Measurements from ENCODE around the gene FOXN1. TPM values are rescaled to one million over a fixed set of nuclear protein-coding genes. Genes with fewer than 3 reads are reported as not detected.

Gene FOXN1
- total and polyA plus RNA-seq, 7 experiments from 2014 or later: not detected

- intact Hi-C loops (cut with micrococcal nuclease): loop anchor here in 1 of 2 donors (5.0 kb wide), 2 partner anchors 182 to 512 kb away; partner anchors contain the start of genes NLK, SARM1 and VTN
- H3K27me3 Mint-ChIP-seq: no peaks in the 10 kb centered on the region
- DNase-seq: no peak
- no peak for ATAC-seq
- H3K27ac Mint-ChIP-seq: peak overlapping the region in 5 of 9 donors; percentile 12 to 70 (median 68)
- Histone ChIP-seq H3K4me3 (ENCODE audit: low read length) (no peak overlapping the region), H3K36me3 (ENCODE audit: control insufficient read depth in 2 of 3, insufficient read depth in 3 of 3, low read length in 3 of 3) (peaks cover 17 to 63% (median 23%) of the 10 kb centered on the region in 3 experiments), H3K4me1 (ENCODE audit: control insufficient read depth in 2 of 2, insufficient read depth in 2 of 2, low read length in 2 of 2) (peaks cover 21 to 25% of the 10 kb centered on the region in 2 donors), H3K9me3 (ENCODE audit: control insufficient read depth in 2 of 3, low read length in 3 of 3) (no peaks in the 10 kb centered on the region), H3K27me3 (ENCODE audit: control insufficient read depth in 2 of 2, insufficient read depth in 2 of 2, low read length in 2 of 2) (no peaks in the 10 kb centered on the region), H3K27ac (ENCODE audit: low read depth, low read length) (no peak overlapping the region)
- CTCF ChIA-PET: no interaction called here
- H3K36me3 Mint-ChIP-seq: peaks cover 18 to 42% (median 33%) of the 10 kb centered on the region in 5 donors
- POLR2A ChIA-PET: interaction anchor here (10.1 kb wide), 1 partner anchor 16 kb away, joined by 102 read pairs; the partner anchor contains the start of gene PIGS
- peaks cover 21 to 42% (median 32%) of the 10 kb centered on the region in 7 donors for H3K4me1 Mint-ChIP-seq
- H3K4me3 Mint-ChIP-seq: no peak overlapping the region
- H3K9me3 Mint-ChIP-seq: no peaks in the 10 kb centered on the region
Measured at GRCh38 chr17:28554565-28554964, 48.4 kb downstream of the FOXN1 start.

GRCh38 chr17:28555022-28555421, 48.9 kb downstream of the FOXN1 start:
- H3K4me3 ChIP-seq (ENCODE audit: low read length): no peak overlapping the region
- H3K9me3 ChIP-seq (ENCODE audit: control insufficient read depth in 2 of 3, low read length in 3 of 3): no peaks in the 10 kb centered on the region
- ATAC-seq: no peak
- no peaks in the 10 kb centered on the region for H3K9me3 Mint-ChIP-seq
- peaks cover 17 to 68% (median 23%) of the 10 kb centered on the region in 3 experiments for H3K36me3 ChIP-seq (ENCODE audit: control insufficient read depth in 2 of 3, insufficient read depth in 3 of 3, low read length in 3 of 3)
- H3K4me1 ChIP-seq (ENCODE audit: control insufficient read depth in 2 of 2, insufficient read depth in 2 of 2, low read length in 2 of 2): peaks cover 16 to 20% of the 10 kb centered on the region in 2 donors
- peaks cover 16 to 38% (median 28%) of the 10 kb centered on the region in 7 donors for H3K4me1 Mint-ChIP-seq
- peaks cover 22 to 46% (median 35%) of the 10 kb centered on the region in 5 donors for H3K36me3 Mint-ChIP-seq
- ChIA-PET CTCF (no interaction called here), POLR2A (interaction anchor here (10.1 kb wide), 1 partner anchor 15 kb away, joined by 102 read pairs; the partner anchor contains the start of gene PIGS)
- no peak overlapping the region for H3K4me3 Mint-ChIP-seq
- H3K27me3 ChIP-seq (ENCODE audit: control insufficient read depth in 2 of 2, insufficient read depth in 2 of 2, low read length in 2 of 2): no peaks in the 10 kb centered on the region
- DNase-seq: no peak
- no peaks in the 10 kb centered on the region for H3K27me3 Mint-ChIP-seq
- peak overlapping the region in 1 of 9 donors; percentile 37 for H3K27ac Mint-ChIP-seq
- intact Hi-C loops (cut with micrococcal nuclease): no loop called here
- no peak overlapping the region for H3K27ac ChIP-seq (ENCODE audit: low read depth, low read length)

GRCh38 chr17:28563475-28563874, 57.3 kb downstream of the FOXN1 start:
- H3K9me3 Mint-ChIP-seq: no peaks in the 10 kb centered on the region
- DNase-seq (no peak), ATAC-seq (no peak)
- Histone ChIP-seq H3K9me3 (ENCODE audit: control insufficient read depth in 2 of 3, low read length in 3 of 3) (no peaks in the 10 kb centered on the region), H3K4me1 (ENCODE audit: control insufficient read depth in 2 of 2, insufficient read depth in 2 of 2, low read length in 2 of 2) (no peaks in the 10 kb centered on the region), H3K4me3 (ENCODE audit: low read length) (no peak overlapping the region), H3K36me3 (ENCODE audit: control insufficient read depth in 2 of 3, insufficient read depth in 3 of 3, low read length in 3 of 3) (peaks cover 8 to 60% (median 8%) of the 10 kb centered on the region in 3 experiments), H3K27ac (ENCODE audit: low read depth, low read length) (no peak overlapping the region), H3K27me3 (ENCODE audit: control insufficient read depth in 2 of 2, insufficient read depth in 2 of 2, low read length in 2 of 2) (no peaks in the 10 kb centered on the region)
- H3K36me3 Mint-ChIP-seq: peaks cover 5 to 38% (median 28%) of the 10 kb centered on the region in 5 donors
- CTCF ChIA-PET: no interaction called here
- H3K4me1 Mint-ChIP-seq: peaks cover 13 to 29% (median 24%) of the 10 kb centered on the region in 7 donors
- no peak overlapping the region for H3K27ac Mint-ChIP-seq
- intact Hi-C loops (cut with micrococcal nuclease): no loop called here
- H3K27me3 Mint-ChIP-seq: no peaks in the 10 kb centered on the region
- POLR2A ChIA-PET: interaction anchor here (3.4 kb wide), 1 partner anchor 9 kb away, joined by 17 read pairs; the partner anchor contains the start of gene PIGS
- H3K4me3 Mint-ChIP-seq: no peak overlapping the region

- peaks cover 0 to 22% (median 19%) of the 10 kb centered on the region in 5 donors for H3K36me3 Mint-ChIP-seq
- no peak for DNase-seq
- ChIA-PET POLR2A (interaction anchor here (1.2 to 7.0 kb wide), 2 partner anchors 17 to 32 kb away, joined by 3 to 102 read pairs; partner anchors contain the start of gene UNC119), CTCF (no interaction called here)
- ATAC-seq: no peak
- H3K27ac ChIP-seq (ENCODE audit: low read depth, low read length): no peak overlapping the region
- H3K4me3 Mint-ChIP-seq: peak overlapping the region in 7 of 10 donors; percentile 4 to 66 (median 37)
- H3K27me3 Mint-ChIP-seq: no peaks in the 10 kb centered on the region
- peaks cover 3 to 34% (median 4%) of the 10 kb centered on the region in 3 experiments for H3K36me3 ChIP-seq (ENCODE audit: control insufficient read depth in 2 of 3, insufficient read depth in 3 of 3, low read length in 3 of 3)
- H3K27ac Mint-ChIP-seq: peak overlapping the region; percentile 7 to 69 (median 33)
- H3K4me1 ChIP-seq (ENCODE audit: control insufficient read depth in 2 of 2, insufficient read depth in 2 of 2, low read length in 2 of 2): peaks cover 16 to 21% of the 10 kb centered on the region in 2 donors
- H3K27me3 ChIP-seq (ENCODE audit: control insufficient read depth in 2 of 2, insufficient read depth in 2 of 2, low read length in 2 of 2): no peaks in the 10 kb centered on the region
- intact Hi-C loops (cut with micrococcal nuclease): no loop called here
- peaks cover 40 to 60% (median 47%) of the 10 kb centered on the region in 7 donors for H3K4me1 Mint-ChIP-seq
- H3K4me3 ChIP-seq (ENCODE audit: low read length): no peak overlapping the region
- no peaks in the 10 kb centered on the region for H3K9me3 Mint-ChIP-seq
- H3K9me3 ChIP-seq (ENCODE audit: control insufficient read depth in 2 of 3, low read length in 3 of 3): no peaks in the 10 kb centered on the region
Measured at GRCh38 chr17:28567604-28568003, 61.5 kb downstream of the FOXN1 start.

- peak overlapping the region; percentile 54 to 99 (median 95) for H3K4me3 Mint-ChIP-seq
- peaks cover 0 to 29% (median 13%) of the 10 kb centered on the region in 5 donors for H3K36me3 Mint-ChIP-seq
- H3K4me1 Mint-ChIP-seq: peaks cover 46 to 70% (median 60%) of the 10 kb centered on the region in 7 donors
- Histone ChIP-seq H3K4me1 (ENCODE audit: control insufficient read depth in 2 of 2, insufficient read depth in 2 of 2, low read length in 2 of 2) (peaks cover 18 to 21% of the 10 kb centered on the region in 2 donors), H3K27me3 (ENCODE audit: control insufficient read depth in 2 of 2, insufficient read depth in 2 of 2, low read length in 2 of 2) (no peaks in the 10 kb centered on the region), H3K9me3 (ENCODE audit: control insufficient read depth in 2 of 3, low read length in 3 of 3) (no peaks in the 10 kb centered on the region), H3K4me3 (ENCODE audit: low read length) (no peak overlapping the region), H3K36me3 (ENCODE audit: control insufficient read depth in 2 of 3, insufficient read depth in 3 of 3, low read length in 3 of 3) (peaks cover 0 to 23% (median 0%) of the 10 kb centered on the region in 3 experiments), H3K27ac (ENCODE audit: low read depth, low read length) (peak overlapping the region; percentile 90)
- no peak for ATAC-seq
- CTCF ChIA-PET: no interaction called here
- POLR2A ChIA-PET: interaction anchor here (7.0 to 12.2 kb wide), 2 partner anchors 19 to 27 kb away, joined by 102 to 172 read pairs; partner anchors contain the start of genes SPAG5 and UNC119
- H3K27ac Mint-ChIP-seq: peak overlapping the region in 7 of 9 donors; percentile 52 to 94 (median 87)
- intact Hi-C loops (cut with micrococcal nuclease): no loop called here
- H3K27me3 Mint-ChIP-seq: no peaks in the 10 kb centered on the region
- H3K9me3 Mint-ChIP-seq: no peaks in the 10 kb centered on the region
- no peak for DNase-seq
Measured at GRCh38 chr17:28569446-28569845, 63.3 kb downstream of the FOXN1 start.

GRCh38 chr17:28570716-28571360, 64.7 kb downstream of the FOXN1 start:
- H3K9me3 Mint-ChIP-seq: no peaks in the 10 kb centered on the region
- Histone ChIP-seq H3K27ac (ENCODE audit: low read depth, low read length) (peak overlapping the region; percentile 90), H3K27me3 (ENCODE audit: control insufficient read depth in 2 of 2, insufficient read depth in 2 of 2, low read length in 2 of 2) (no peaks in the 10 kb centered on the region), H3K4me1 (ENCODE audit: control insufficient read depth in 2 of 2, insufficient read depth in 2 of 2, low read length in 2 of 2) (peaks cover 25 to 27% of the 10 kb centered on the region in 2 donors), H3K9me3 (ENCODE audit: control insufficient read depth in 2 of 3, low read length in 3 of 3) (no peaks in the 10 kb centered on the region), H3K36me3 (ENCODE audit: control insufficient read depth in 2 of 3, insufficient read depth in 3 of 3, low read length in 3 of 3) (peaks cover 0 to 24% (median 0%) of the 10 kb centered on the region in 3 experiments), H3K4me3 (ENCODE audit: low read length) (peak overlapping the region; percentile 78)
- peaks cover 0 to 34% (median 8%) of the 10 kb centered on the region in 5 donors for H3K36me3 Mint-ChIP-seq
- H3K27me3 Mint-ChIP-seq: no peaks in the 10 kb centered on the region
- peak overlapping the region; percentile 84 to 97 (median 93) for H3K27ac Mint-ChIP-seq
- peaks cover 42 to 70% (median 64%) of the 10 kb centered on the region in 7 donors for H3K4me1 Mint-ChIP-seq
- ATAC-seq (peak; percentile 60), DNase-seq (peak; percentile 33 to 61 (median 53))
- peak overlapping the region; percentile 93 to 99 (median 96) for H3K4me3 Mint-ChIP-seq
- intact Hi-C loops (cut with micrococcal nuclease): loop anchor here (1.0 to 10.0 kb wide), 7 partner anchors 8 to 236 kb away; partner anchors contain the start of genes SPAG5 (in 2 of the 2), UNC119 (in 2 of the 2), IFT20 (in 1 of the 2) and RPL23A (in 1 of the 2)
- ChIA-PET CTCF (interaction anchor here (0.6 to 1.4 kb wide), 8 partner anchors 14 to 1279 kb away, joined by 3 to 8 read pairs (median 4); partner anchors contain the start of gene UNC119), POLR2A (interaction anchor here (0.5 to 12.2 kb wide), 14 partner anchors 8 to 725 kb away, joined by 3 to 172 read pairs (median 4); partner anchors contain the start of genes BLTP2, NUFIP2, SPAG5 and UNC119)
